ENCODE data around the gene TMEM239. TPM values are rescaled to one million over a fixed set of nuclear protein-coding genes. Genes with fewer than 3 reads are reported as not detected.

TMEM239 gene
- total RNA-seq, 2 donors from 2014 or later = not detected

DNA sequence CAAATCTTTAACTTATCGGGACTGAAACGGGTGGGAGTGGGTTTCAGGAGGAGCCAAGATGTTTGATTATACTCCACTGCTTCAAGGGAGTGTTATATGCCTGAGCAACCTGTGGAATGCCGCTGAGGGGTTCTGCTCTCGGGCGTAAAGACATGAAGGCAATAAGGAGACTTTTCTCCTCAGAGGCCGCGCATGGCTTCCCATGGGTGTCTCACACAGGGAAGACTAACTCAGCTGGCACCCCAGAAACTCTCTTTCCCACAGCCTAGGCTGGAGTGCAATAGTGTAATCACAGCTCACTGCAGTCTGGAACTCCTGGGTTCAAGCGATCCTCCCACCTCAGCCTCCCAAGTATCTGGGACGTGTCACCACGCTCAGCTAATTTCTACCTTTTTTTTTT is 6.5 kb upstream of the TMEM239 start:
- TF ChIP-seq POLR2A (IDR thresholded peaks at IDR 0.05) = no peak
- TF ChIP-seq POLR2AphosphoS5 (IDR thresholded peaks at IDR 0.05) = no peak
- TF ChIP-seq, protein P1, sequence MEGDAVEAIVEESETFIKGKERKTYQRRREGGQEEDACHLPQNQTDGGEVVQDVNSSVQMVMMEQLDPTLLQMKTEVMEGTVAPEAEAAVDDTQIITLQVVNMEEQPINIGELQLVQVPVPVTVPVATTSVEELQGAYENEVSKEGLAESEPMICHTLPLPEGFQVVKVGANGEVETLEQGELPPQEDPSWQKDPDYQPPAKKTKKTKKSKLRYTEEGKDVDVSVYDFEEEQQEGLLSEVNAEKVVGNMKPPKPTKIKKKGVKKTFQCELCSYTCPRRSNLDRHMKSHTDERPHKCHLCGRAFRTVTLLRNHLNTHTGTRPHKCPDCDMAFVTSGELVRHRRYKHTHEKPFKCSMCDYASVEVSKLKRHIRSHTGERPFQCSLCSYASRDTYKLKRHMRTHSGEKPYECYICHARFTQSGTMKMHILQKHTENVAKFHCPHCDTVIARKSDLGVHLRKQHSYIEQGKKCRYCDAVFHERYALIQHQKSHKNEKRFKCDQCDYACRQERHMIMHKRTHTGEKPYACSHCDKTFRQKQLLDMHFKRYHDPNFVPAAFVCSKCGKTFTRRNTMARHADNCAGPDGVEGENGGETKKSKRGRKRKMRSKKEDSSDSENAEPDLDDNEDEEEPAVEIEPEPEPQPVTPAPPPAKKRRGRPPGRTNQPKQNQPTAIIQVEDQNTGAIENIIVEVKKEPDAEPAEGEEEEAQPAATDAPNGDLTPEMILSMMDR (IDR thresholded peaks at IDR 0.05) = no peak
- Histone ChIP-seq H3K36me3 (no peaks in the 10 kb centered on the region), H3K27ac (no peak overlapping the region), H3K27me3 (replicated peaks; ENCODE audit: insufficient read depth) (no peaks in the 10 kb centered on the region), H3K4me3 (no peak overlapping the region), H3K9me3 (no peaks in the 10 kb centered on the region), H3K4me1 (replicated peaks) (no peaks in the 10 kb centered on the region)
- DNase-seq (ENCODE audit: low spot score) = no peak
- 92% methylated on average over 10 of the region's 10 CpGs for WGBS
- intact Hi-C loops (cut with DNase I) = no loop called here

DNA sequence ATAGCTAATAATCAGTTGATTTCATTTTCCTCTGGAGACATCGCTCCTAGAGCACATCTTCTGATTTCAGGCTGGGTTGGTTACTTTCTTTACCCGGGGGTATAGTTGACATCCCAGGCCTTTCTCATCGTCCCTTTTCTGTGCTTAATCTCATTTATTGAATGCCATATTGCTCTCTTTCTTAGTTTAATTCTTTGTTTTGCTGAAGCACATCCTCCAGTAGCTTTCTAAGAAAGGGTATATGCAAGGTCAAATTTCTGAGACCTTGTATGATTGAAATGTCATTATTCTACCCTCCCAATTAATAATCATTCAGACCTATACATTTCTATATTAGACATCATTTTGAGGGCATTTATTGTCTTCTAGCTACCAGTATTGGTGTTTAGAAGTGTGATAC is 4.0 kb upstream of the TMEM239 start:
- no peaks in the 10 kb centered on the region for H3K36me3 ChIP-seq
- H3K4me3 ChIP-seq = no peak overlapping the region
- intact Hi-C loops (cut with DNase I) = no loop called here
- no peaks in the 10 kb centered on the region for H3K9me3 ChIP-seq
- H3K4me1 ChIP-seq (replicated peaks) = no peaks in the 10 kb centered on the region
- H3K27ac ChIP-seq = no peak overlapping the region
- 95% methylated on average over 3 of the region's 3 CpGs for WGBS
- DNase-seq (ENCODE audit: low spot score) = no peak
- TF ChIP-seq POLR2AphosphoS5 (IDR thresholded peaks at IDR 0.05) (no peak), POLR2A (IDR thresholded peaks at IDR 0.05) (no peak)
- TF ChIP-seq, protein P1 (IDR thresholded peaks at IDR 0.05) = no peak
- H3K27me3 ChIP-seq (replicated peaks; ENCODE audit: insufficient read depth) = no peaks in the 10 kb centered on the region

GRCh38 chr20:2814076-2814475 is 2.1 kb upstream of the TMEM239 start:
- intact Hi-C loops (cut with DNase I) = no loop called here
- Histone ChIP-seq H3K9me3 (no peaks in the 10 kb centered on the region), H3K27me3 (replicated peaks; ENCODE audit: insufficient read depth) (no peaks in the 10 kb centered on the region)

GRCh38 chr20:2814587-2815051 is 1.5 kb upstream of the TMEM239 start, which contains the start of gene C20orf141:
C20orf141 (plus strand) TSS chr20:2814987; CDS start chr20:2815185, 198 bp downstream.
- Histone ChIP-seq H3K27ac (no peak within 1 kb of the TSS), H3K4me1 (replicated peaks) (no peaks in the 10 kb centered on the region), H3K36me3 (no peaks in the 10 kb centered on the region), H3K4me3 (no peak within 1 kb of the TSS), H3K27me3 (replicated peaks; ENCODE audit: insufficient read depth) (no peaks in the 10 kb centered on the region), H3K9me3 (no peaks in the 10 kb centered on the region)
- intact Hi-C loops (cut with DNase I) = no loop called here
- no peak for DNase-seq (ENCODE audit: low spot score)
- TF ChIP-seq POLR2AphosphoS5 (IDR thresholded peaks at IDR 0.05) (no peak), POLR2A (IDR thresholded peaks at IDR 0.05) (no peak)
- TF ChIP-seq, protein P1 (IDR thresholded peaks at IDR 0.05) = no peak
- 26% methylated on average over 5 of the region's 5 CpGs for WGBS

More at GRCh38 chr20:2814076-2814475, 2.1 kb upstream of the TMEM239 start:
- no peak for DNase-seq (ENCODE audit: low spot score)
- H3K36me3 ChIP-seq = no peaks in the 10 kb centered on the region
- WGBS = 95% methylated on average over 1 of the region's 1 CpG
- no peaks in the 10 kb centered on the region for H3K4me1 ChIP-seq (replicated peaks)
- H3K27ac ChIP-seq = no peak overlapping the region
- no peak overlapping the region for H3K4me3 ChIP-seq
- TF ChIP-seq POLR2AphosphoS5 (IDR thresholded peaks at IDR 0.05) (no peak), POLR2A (IDR thresholded peaks at IDR 0.05) (no peak)
- TF ChIP-seq, protein P1 (IDR thresholded peaks at IDR 0.05) = no peak

- H3K36me3 ChIP-seq = no peaks in the 10 kb centered on the region
- no peaks in the 10 kb centered on the region for H3K4me1 ChIP-seq (replicated peaks)
- intact Hi-C loops (cut with DNase I) = no loop called here
- H3K4me3 ChIP-seq = no peak overlapping the region
- no peak for TF ChIP-seq POLR2AphosphoS5 (IDR thresholded peaks at IDR 0.05)
- no peak for TF ChIP-seq POLR2A (IDR thresholded peaks at IDR 0.05)
- TF ChIP-seq, protein P1 (IDR thresholded peaks at IDR 0.05) = no peak
- no peak for DNase-seq (ENCODE audit: low spot score)
- peaks cover 2% of the 10 kb centered on the region for H3K27me3 ChIP-seq (replicated peaks; ENCODE audit: insufficient read depth)
- H3K27ac ChIP-seq = no peak overlapping the region
- H3K9me3 ChIP-seq = no peaks in the 10 kb centered on the region
- WGBS = 94% methylated on average over 8 of the region's 8 CpGs
Observed at GRCh38 chr20:2815242-2815900, 793 bp upstream of the TMEM239 start.
